Fibroblast of peridontal ligament (primary cell): ENCODE results near the gene CYP27B1.

ENCODE experiments used
- DNase-seq: peaks from one replicate; pipeline ENCODE4 v3.0.0-alpha.2; 2010; ENCODE audit errors: extremely low read depth

CYP27B1 gene

DNA sequence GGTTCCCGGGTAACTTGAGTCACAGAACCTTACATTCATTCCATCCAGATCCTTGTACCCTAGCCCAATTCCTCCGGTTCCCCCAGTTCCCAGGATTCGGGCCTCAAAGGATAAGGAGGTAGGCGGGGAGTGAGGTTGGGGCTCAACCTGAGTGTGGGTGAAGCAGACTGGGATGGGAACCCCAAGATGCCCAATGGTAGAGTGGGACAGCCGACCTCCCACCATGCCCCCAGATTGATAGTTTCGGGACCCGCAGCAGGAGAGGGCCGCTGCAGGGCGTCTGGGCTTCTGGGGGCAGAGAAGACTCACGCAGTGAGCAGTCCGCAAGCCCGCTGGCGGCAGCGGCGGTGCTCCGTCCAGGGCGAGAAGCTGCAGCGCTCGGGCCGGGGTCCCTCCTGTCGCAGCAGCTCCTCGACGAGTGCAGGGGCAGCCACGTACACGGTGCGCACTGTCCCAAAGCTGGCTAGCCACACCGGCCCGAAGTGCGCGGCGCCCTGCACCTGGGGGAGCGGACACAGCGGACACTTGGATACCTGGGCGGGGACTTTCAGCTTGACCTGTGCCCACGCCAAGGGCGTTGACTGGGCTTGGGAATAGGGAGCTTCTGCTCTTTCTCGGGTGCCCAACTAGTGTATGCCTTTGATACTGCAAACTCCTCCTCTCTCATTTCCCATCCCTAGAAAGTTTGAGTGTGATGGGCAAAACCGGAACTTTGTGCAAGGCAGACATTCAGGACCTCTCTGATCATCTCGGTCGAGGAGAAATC, 997 bp downstream of the CYP27B1 start:
- no peak for DNase-seq

DNA sequence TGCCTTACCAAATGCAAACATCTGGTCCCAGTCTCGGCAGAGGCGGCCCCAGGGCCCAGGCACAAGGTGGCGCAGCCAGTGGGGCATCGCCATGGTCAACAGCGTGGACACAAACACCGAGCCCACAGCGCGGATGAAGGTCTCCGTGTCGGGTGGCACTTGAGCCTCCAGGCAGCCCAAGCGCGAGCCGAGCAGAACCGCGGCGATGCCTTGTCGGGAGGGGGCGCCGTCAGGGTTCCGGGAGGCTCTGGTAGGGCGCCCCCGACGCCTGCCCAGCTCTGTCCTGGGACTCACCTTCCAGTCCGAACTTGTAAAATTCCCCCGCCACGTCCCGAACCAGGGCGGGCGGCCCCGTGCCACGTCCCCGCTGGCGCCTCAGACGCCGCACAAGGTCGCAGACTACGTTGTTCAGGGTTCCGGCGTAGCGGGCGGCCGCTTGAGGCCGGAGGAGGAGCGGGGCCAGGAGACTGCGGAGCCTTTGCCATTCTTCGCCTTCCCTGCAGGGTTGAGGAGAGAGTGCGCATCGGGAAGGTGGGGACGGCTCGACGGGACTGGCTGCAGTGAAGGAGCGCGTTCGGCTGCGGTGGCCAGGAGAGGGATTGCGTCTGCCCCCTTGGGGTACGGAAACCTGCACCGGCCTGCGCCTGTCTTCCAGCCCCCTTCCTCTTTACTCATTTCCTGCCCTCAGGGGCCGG, 1.7 kb downstream of the CYP27B1 start:
- no peak for DNase-seq

DNA sequence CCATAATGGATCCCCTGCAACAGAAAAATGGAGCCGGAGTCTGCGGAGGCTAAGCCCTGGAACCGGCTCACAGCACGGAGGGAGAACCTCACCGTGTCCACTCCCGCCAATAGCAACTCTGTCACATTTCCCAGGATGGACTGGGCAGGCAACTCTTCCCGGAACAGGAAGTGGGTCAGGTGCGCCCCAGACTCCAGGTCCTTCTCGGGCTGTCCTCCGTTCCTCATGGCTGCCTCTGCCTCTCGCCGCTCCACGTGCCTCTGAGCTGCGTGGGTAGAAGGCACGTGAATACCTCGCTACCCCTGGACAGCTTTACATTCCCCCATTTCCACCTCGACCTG, 2.2 kb downstream of the CYP27B1 start:
- no peak for DNase-seq

DNA sequence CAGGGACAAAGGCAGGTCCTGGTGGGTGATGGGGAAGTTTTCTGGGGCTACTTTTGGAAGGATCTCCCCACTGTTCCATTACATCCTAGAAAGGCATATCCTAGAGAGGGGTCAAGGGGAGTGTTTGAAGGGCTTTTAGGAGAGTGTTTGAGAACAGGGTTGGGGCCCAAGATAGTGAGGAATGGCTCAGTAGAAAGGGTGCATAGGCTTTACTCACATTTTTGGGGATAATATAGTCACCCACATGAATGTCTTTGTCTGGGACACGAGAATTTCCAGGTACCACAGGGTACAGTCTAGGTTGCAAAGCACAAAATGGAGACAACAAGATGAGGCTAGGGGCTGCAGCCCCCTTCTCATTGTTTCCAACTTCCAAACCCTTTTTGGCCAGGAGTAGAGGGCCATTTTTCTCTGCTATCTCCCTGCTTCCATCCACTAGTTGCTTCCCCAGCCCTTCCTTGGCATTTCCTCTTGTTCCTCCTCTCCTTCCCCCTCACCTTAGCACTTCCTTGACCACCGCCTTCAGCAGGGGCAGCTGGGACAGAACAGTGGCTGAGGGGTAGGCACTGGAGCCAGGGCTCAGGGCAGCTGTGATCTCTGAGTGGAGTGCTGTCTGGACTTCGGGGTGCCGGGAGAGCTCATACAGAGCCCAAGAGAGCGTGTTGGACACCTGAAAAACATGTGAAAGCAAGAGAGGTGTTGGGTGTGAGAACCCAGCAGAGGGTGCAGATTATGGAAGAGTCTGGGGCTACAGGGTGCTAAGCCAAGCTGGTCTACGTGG, 2.8 kb downstream of the CYP27B1 start:
- DNase-seq: no peak

DNA sequence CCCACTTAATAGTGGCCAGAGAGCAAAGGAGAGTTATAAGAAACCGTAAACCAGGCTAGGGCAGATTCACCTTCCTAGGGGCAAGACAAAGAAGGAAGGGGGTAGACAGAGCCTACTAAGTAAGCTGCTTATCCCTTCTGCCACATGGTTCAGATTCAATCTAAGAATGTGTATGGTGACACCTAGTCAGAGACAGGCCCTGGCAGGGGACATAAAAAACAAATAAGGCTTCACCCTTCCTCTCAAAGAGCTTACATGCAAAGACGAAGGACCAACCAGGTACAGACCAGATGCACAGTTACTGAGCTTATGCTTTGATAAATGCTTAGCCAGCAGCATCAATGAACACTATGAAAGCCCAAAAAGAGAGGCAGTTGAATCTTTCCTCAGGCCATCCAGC, 4.4 kb downstream of the CYP27B1 start:
- no peak for DNase-seq

DNA sequence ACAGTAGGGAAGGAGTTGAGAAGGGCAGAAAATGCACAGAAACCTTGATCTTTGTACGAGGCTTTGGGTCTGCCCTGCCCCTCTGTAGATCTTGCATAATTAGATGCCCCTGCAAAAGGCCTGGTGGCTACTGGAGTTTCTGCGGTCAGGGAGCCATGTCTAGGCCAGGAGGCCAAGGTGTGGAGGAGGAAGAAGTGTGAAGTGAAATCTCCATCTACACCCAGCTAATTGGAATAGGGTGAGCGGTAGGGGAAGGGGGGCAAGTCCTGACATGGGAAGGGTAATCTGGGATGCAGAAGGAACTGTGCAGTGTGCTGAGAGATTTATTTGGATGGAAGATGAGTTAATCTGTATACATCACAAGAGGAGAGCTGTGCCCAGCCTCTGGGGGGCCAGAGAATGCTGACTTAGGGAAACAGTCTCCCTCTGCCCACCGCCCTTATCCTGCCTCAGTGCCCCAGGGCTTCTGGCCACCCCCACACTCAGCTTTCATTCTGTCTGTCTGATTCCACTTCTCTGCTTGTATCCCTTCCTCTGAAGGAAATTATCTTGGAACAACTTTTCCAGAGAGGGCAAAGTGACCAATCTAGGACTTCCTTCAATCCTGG, 5.4 kb downstream of the CYP27B1 start:
- DNase-seq: no peak

DNA sequence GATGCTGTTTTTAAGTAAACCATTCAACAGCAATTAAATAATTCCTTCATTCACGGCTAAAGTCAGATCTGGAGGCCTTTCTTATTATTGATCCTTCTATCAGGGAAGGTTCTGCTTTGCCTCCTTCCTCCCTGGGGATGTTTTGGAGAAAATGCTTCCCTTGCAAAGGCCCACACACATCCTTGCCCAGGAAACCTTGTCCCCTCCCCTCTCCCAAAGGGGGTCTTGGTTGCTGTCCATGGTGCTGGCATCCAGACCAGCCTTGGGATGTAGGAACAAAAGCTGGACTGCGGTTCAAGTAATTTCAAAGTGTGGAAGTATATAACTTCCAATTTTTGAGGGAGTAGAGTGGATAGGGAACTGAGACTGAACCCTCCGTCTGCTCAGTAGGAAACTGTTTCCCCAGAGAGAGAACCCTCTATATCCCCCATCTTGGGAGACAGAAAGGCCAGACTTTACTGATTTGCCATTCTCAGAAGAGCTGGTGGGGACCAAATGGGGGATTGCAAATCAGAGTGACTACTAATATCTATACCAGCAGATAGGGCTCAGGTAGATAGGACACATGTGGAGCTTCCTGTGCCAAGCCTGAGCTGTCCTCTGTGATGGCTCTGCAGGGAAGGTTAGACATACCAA, 6.4 kb downstream of the CYP27B1 start:
- no peak for DNase-seq

DNA sequence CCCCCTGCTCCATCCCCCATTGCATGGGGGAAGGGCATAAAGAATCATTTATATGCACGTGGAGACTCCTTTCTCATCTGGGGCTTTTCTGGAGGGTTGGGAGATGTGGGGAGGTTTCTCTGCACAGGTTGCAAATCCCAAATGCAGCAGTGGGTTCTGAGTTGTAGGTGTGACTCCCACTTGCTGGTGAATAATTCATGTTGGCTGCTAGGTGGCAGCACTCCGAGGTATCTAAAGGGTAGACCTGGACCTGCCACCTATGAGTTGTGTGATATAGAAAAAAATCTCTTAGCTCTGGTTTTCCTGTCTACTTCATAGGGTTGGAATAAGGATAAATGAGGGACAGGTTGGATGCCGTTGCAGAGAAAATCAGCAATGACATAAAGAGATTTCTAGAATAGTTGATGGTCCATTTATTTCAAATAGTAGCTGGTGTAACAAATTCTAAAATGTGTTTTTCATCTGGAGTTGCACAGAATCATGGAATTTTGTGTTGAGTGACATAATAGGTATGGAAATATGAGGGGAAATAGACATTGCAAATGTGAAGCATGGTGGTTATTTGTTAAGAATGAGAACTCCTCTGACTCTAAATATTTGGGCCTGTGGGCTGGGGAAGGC, 7.4 kb downstream of the CYP27B1 start:
- no peak for DNase-seq

DNA sequence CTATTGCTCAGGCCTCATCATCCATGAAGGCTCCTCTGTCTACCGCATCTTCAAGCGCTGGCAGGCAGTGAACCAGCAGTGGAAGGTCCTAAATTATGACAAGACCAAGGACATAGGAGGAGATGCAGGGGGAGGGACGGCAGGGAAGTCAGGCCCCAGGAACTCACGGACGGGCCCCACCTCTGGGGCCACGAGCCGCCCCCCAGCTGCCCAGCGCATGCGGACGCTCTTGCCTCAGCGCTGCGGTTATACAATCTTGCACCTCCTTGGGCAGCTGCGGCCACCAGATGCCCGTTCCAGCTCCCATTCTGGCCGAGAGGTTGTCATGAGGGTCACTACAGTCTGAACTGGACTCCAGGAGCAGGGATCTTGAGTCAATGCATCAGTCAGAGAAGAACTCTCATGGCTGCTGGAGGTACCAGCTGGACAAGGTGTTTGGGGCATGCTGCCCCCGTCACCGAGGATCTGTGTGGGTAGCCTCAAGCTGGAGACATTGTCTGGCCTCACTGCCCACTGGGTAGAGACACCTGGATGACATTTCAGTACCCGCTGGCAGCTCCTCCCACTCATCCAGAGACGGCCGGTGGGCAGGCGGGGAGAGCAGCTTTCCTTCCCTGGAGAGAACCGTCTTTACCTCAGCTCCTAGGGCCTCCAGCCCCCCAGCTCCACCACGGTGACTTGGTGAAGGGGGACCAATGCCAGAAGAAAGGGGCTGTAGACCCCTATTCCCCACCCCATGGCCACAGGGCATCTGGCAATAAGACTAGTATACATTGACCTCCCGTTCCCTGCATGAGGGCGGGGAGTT, 8.1 kb downstream of the CYP27B1 start:
- no peak for DNase-seq

DNA sequence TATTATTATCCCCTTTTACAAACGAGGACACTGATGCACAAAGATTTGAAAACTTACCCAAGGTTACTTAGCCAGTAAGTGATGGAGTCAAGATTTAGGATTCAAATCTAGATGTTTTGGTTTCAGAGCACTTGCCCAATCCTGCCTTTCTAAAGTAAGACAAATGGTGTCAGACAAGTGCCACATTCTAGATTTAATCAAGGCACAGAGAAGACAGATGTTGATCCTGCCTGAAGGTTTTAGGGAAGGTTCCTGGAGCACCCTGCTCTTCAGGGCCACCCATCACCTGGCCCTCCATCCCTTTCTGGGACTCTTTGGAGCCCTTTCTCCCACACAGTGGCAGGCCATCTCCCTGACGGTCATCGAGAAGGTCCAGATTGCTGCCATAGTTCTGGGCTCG, 9.1 kb downstream of the CYP27B1 start:
- no peak for DNase-seq

DNA sequence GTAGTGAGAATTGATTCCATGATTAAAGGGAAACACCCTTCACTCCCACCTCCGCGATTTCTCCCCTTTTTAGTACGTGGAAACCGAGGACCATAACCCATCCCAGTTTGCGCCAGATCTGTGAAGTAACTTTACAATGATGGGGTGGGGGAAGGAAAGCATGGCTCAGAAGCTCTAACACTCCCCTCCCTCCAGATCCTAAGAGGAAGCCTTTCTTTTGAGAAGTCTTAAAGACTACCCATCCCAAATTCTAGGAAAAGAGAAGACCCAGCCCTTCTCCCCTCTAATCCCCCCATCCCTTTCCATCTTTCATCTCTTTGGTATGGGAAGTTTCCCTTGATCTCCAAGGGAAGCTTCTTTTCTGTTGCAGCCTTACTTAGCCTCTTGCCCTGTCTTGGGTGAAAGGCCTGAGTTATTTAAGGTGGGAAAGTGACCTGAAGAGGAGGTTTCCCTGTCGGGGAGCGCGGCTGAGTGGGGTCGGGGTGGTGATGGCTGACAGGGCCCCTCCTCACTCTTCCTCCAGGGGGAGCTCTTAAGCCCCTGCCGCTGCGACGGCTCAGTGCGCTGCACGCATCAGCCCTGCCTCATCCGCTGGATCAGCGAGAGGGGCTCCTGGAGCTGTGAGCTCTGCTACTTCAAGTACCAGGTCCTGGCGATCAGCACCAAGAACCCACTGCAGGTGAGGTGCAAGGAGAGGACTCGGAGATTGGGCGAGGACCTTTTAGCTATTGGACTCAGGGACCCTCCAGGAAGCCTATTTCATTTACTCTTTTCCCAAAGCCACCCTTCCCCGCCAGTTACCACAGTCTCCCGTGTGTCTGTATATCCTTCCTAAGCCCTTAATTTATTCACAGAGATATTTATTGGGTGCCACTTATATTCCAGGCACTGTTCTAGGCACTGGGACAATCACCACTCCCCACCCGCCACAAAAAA, 10.2 kb downstream of the CYP27B1 start:
- no peak for DNase-seq

DNA sequence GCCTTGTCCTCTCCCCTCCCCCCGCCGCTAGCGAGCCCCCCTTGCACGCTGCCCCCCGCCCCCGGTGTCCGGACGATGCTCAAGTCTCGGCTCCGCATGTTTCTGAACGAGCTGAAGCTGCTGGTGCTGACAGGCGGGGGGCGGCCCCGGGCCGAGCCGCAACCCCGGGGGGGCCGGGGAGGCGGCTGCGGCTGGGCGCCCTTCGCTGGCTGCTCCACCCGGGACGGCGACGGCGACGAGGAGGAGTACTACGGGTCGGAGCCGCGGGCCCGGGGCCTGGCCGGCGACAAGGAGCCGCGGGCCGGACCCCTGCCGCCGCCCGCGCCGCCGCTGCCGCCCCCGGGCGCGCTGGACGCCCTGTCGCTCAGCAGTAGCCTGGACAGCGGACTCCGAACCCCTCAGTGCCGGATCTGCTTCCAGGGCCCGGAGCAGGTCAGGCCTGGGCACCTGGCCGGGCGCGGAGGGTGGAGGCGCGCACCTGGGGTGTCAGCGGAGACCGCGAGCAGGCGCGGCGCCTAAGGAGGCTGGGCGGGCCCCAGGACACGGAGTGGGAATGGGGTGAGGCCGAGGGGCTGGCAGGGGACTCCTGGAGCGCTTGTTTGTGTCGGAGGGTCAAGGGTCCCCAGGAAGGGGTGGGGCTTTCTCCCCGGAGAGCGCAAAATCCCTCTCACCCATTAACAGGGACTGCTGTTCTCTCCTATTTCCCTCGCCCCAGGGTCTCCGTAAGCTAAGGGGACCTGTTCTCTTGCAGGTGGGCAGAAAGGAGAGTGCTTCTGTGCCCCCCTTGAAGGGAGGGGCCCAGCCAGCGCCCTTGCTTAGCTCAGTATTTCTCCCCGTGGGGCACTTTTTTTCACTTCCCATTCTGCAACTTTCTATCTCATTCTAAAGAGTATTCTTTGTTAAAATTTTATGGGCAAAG, 11.2 kb downstream of the CYP27B1 start:
- no peak for DNase-seq

DNA sequence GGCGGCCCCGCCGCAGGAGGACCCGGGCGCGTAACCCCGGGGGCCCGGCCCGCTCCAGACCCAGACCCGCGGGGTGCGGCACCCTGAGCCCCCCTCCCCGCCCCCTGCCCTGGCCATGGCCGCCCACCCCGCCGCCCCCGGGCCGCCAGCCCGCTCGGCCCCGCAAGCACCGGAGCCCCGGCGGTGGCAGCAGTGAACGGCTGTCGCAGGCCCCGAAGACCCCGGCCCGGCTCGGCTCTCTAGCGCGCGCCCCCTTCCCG, 11.8 kb downstream of the CYP27B1 start:
- DNase-seq: no peak

DNA sequence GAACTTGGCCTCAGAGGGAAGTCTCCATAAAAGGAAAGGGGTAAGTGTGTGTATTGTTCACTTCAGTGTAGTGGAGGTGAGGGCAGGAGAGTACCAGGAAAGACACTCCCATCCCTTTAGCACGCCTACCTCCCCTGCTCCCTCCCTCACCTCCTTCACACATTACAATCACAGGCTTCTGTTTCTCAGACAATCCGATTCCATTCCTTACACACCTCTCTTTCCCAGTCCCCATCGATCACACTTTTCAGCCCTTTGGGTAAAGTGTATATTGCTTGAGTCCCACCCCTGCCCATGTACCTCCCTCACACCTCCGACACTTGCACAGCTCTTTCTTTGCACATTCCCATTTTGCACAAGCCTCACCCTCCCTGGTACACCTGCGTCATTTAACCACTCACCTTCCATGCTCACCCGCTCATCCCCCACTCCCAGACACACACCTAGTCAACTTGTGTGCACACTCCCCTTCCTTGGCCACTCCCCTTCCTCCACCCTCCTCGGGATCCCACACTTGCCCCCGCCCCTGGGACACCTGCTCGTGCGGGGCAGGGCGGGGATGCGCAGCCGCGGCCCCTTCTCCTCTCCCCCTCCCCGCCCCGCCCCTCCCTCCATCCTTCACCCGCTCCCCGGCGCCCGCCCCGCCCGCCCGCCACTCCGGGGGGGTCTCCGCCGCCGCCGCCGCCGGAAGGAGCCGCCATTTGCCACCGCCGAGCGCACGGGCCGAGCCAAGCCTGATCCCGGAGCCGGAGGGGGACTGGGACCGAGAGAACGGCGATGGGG, 12.3 kb downstream of the CYP27B1 start, which contains the start of gene MARCHF9:
TSS of gene MARCHF9 (plus strand) at position 693 of the 783 bp plus-strand sequence. CDS start 426 bp downstream, outside the sequence.
- no peak for DNase-seq

DNA sequence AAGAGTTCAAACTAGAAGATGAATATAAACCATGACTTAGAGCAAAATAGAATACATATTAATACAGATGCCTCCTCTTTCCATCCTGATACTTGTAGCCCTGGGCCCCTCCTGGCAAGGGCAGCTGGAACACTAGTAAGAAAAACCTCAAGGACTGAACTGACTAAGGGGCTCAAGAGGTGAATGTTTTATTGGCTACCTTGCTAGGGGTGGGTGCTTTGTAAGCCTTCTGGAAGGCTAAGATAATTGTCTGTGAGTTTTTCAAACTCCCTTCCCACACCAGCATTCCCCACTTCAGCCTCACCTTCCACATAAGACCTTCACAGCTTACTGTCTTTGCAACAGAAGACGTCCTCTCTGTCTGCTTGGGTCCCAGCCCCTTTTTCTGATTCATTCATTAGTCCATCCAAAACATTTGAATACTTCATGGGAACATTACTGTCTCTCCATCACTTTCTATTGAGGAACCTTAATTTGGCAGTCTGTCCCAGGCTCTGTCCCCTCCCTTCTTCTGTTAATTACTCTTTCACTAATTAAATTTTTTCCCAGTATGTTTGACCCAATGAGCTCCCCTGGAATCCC, 13.0 kb downstream of the CYP27B1 start:
- no peak for DNase-seq

DNA sequence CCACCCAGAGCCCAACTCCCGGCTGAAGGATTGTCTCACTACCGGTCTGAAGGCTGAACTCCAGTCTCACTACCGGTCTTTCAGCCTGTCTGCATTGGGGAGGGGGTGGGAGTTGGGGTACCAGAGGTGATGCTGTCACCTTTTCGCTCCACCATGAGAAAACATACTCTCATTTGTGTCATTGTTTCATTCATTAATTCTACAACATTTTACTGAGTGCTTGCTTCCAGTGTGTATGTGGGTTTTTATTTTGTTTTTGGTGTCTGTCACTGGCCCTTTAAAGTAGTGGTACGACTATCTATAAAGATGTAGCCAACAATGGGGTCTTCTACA, 14.2 kb downstream of the CYP27B1 start:
- no peak for DNase-seq
